ENCODE results near the gene FRYL. TPM values are rescaled to one million over a fixed set of nuclear protein-coding genes. Genes with fewer than 3 reads are reported as not detected.
A peak's percentile ranks its signal among the peaks of the same experiment; 100 is the strongest.

Gene FRYL
- total RNA-seq, 1 donor from 2014 or later, result 30.8 TPM

DNA sequence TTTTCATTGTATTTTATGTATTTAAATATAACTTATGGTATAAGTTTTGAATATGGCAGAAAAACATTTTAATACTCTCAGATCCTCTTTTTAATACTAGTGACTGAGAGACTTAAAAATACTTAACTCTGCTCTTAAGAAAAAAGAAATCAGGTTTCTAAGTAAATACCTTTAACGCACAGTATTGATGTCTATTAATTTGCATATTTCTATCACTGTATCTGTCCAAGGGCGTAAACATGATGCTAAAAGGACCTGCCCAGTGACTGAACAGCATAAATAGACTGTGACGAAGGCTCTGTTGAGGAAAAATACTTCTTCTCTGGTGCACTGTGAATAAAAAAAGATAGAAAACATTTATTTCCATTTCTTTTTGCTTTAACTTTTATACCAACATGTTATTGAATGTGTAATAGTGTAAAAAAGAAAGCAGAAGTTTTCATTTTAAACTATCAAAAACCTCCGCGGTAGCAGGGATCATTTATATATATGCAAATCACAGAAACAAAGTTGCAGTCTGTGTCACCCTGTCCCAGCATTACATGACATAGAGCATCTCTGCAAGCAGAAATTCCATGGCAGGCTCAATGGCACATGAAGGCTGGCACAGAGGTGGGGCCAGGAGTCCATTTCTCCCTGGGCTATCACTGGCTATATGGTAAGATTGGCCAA lies 214.6 kb downstream of the FRYL start:
- Mint-ChIP-seq H3K9me3 (ENCODE audit: low read depth) (no peaks in the 10 kb centered on the region), H3K27me3 (ENCODE audit: low read depth) (no peaks in the 10 kb centered on the region), H3K36me3 (ENCODE audit: low read depth) (peaks cover 11% of the 10 kb centered on the region), H3K4me3 (ENCODE audit: unreplicated experiment) (no peak overlapping the region), H3K27ac (ENCODE audit: unreplicated experiment) (no peak overlapping the region), H3K4me1 (ENCODE audit: low read depth) (no peaks in the 10 kb centered on the region)
- no peak for DNase-seq (ENCODE audit: low spot score)
- TF ChIP-seq, protein P1, sequence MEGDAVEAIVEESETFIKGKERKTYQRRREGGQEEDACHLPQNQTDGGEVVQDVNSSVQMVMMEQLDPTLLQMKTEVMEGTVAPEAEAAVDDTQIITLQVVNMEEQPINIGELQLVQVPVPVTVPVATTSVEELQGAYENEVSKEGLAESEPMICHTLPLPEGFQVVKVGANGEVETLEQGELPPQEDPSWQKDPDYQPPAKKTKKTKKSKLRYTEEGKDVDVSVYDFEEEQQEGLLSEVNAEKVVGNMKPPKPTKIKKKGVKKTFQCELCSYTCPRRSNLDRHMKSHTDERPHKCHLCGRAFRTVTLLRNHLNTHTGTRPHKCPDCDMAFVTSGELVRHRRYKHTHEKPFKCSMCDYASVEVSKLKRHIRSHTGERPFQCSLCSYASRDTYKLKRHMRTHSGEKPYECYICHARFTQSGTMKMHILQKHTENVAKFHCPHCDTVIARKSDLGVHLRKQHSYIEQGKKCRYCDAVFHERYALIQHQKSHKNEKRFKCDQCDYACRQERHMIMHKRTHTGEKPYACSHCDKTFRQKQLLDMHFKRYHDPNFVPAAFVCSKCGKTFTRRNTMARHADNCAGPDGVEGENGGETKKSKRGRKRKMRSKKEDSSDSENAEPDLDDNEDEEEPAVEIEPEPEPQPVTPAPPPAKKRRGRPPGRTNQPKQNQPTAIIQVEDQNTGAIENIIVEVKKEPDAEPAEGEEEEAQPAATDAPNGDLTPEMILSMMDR (IDR thresholded peaks at IDR 0.05), result no peak

DNA sequence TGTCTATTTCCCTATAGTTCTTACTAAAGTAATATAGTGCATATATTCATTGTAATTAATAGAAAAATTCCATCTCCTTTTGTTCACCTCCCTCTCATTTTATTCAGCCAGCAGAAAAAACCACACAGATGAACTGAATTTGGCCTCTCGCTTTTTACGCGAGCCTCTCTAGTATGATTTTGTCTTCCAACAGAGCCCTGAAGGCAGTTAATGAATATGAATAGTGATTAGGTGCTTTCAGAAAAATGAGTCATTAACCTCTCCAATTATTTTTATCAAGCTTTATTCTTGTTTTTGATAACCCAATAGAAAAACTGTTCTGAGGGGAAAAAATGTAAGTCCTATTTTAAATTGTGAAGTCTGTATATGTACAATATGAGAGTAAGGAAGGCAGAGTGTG lies 215.9 kb downstream of the FRYL start:
- Mint-ChIP-seq H3K36me3 (ENCODE audit: low read depth) (peaks cover 18% of the 10 kb centered on the region), H3K9me3 (ENCODE audit: low read depth) (no peaks in the 10 kb centered on the region)

DNA sequence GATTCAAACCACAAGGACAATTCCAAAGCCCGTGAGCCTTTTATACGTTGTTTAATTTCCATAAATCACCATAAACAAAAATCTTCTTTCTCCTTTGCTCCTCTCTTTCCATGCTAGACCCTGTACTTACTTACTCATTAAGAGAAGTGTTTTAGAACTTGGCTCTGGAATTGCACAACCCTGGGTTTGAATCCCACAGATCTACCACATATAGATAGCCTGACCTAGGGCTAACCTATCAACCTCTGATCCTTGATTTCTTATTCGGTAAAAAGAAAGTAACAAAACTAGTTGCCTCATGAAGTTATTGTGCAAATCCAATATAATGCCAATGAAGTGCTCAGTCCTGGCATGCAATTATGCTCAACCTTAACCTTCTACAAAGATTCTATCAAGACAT lies 221.3 kb downstream of the FRYL start:
- H3K4me1 Mint-ChIP-seq (ENCODE audit: low read depth), result no peaks in the 10 kb centered on the region
- no peaks in the 10 kb centered on the region for H3K9me3 Mint-ChIP-seq (ENCODE audit: low read depth)
- H3K36me3 Mint-ChIP-seq (ENCODE audit: low read depth), result peaks cover 30% of the 10 kb centered on the region
- no peak overlapping the region for H3K27ac Mint-ChIP-seq (ENCODE audit: unreplicated experiment)
- TF ChIP-seq, protein P1 (IDR thresholded peaks at IDR 0.05), result no peak
- no peak for DNase-seq (ENCODE audit: low spot score)
- H3K4me3 Mint-ChIP-seq (ENCODE audit: unreplicated experiment), result no peak overlapping the region
- no peaks in the 10 kb centered on the region for H3K27me3 Mint-ChIP-seq (ENCODE audit: low read depth)

More for the DNA sequence above, 215.9 kb downstream of the FRYL start:
- no peak overlapping the region for H3K27ac Mint-ChIP-seq (ENCODE audit: unreplicated experiment)
- no peaks in the 10 kb centered on the region for H3K4me1 Mint-ChIP-seq (ENCODE audit: low read depth)
- no peak for DNase-seq (ENCODE audit: low spot score)
- TF ChIP-seq, protein P1 (IDR thresholded peaks at IDR 0.05), result no peak
- no peaks in the 10 kb centered on the region for H3K27me3 Mint-ChIP-seq (ENCODE audit: low read depth)
- H3K4me3 Mint-ChIP-seq (ENCODE audit: unreplicated experiment), result no peak overlapping the region

DNA sequence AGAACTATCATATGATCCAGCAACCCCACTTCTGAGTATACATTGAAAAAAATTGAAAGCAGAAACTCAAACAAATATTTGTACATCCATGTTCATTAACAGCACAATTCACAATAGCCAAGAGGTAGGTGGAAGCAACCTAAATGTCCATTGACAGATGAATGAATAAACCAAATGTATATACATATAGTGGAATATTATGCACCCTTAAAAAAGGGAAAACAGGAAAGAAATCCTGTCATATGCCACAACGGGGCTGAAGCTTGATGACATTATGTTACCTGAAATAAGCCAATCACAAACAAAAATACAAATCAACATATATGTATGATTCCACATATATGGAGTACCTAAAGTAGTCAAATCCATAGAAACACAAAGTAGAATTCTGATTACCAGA lies 222.1 kb downstream of the FRYL start:
- DNase-seq (ENCODE audit: low spot score), result no peak
- no peaks in the 10 kb centered on the region for H3K4me1 Mint-ChIP-seq (ENCODE audit: low read depth)
- no peaks in the 10 kb centered on the region for H3K27me3 Mint-ChIP-seq (ENCODE audit: low read depth)
- H3K36me3 Mint-ChIP-seq (ENCODE audit: low read depth), result peaks cover 27% of the 10 kb centered on the region
- H3K27ac Mint-ChIP-seq (ENCODE audit: unreplicated experiment), result no peak overlapping the region
- TF ChIP-seq, protein P1 (IDR thresholded peaks at IDR 0.05), result no peak
- H3K9me3 Mint-ChIP-seq (ENCODE audit: low read depth), result no peaks in the 10 kb centered on the region
- H3K4me3 Mint-ChIP-seq (ENCODE audit: unreplicated experiment), result no peak overlapping the region

DNA sequence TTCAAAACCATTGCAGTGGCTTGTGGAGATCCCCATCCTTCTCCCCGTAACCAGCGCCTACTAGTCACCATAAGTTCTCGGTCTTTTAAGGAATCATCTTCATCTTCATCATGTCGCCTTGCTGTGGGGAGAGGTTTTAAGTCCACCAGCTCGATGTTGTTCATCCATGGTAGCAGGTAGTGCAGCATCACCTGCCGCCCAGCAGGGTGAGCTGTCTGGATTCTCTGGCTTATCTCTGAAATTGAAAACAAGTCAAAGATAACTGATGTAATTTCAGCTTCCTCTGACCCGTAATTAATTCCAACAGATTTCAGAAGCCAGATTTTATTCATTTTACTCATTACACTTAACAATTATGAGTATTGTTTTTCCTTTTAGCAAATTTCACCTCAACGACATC lies 222.6 kb downstream of the FRYL start:
- H3K4me1 Mint-ChIP-seq (ENCODE audit: low read depth), result no peaks in the 10 kb centered on the region
- H3K4me3 Mint-ChIP-seq (ENCODE audit: unreplicated experiment), result no peak overlapping the region
- H3K27me3 Mint-ChIP-seq (ENCODE audit: low read depth), result no peaks in the 10 kb centered on the region
- H3K36me3 Mint-ChIP-seq (ENCODE audit: low read depth), result peaks cover 27% of the 10 kb centered on the region
- H3K9me3 Mint-ChIP-seq (ENCODE audit: low read depth), result no peaks in the 10 kb centered on the region
- no peak for DNase-seq (ENCODE audit: low spot score)
- H3K27ac Mint-ChIP-seq (ENCODE audit: unreplicated experiment), result no peak overlapping the region
- TF ChIP-seq, protein P1 (IDR thresholded peaks at IDR 0.05), result peak; percentile 61

All from chondrocyte (in vitro differentiated cells).